Tibial nerve (tissue), 4 donors: ENCODE measurements around the gene BRAT1. TPM values are rescaled to one million over a fixed set of nuclear protein-coding genes. Genes with fewer than 3 reads are reported as not detected.
"Not testable (repeated sequence)": the region's sequence is repeated elsewhere in the genome, so short reads cannot be mapped to it uniquely, and the experiment has no call there.

Source experiments
- DNase-seq, 2 donors: peaks; one replicate each; pipeline ENCODE4 v3.0.0-alpha.2; 2019; ENCODE audit warnings: low spot score in 2 of 2
- H3K27ac ChIP-seq, 4 donors: fragments of 200-600 bp; sonication (generic) in 3 of 4; one replicate each; pipeline ENCODE4 v1.5.1; 2017 to 2019; ENCODE audit warnings: mild to moderate bottlenecking in 1 of 4
- H3K27me3 ChIP-seq, 2 donors: fragments of 200-600 bp; sonication (generic) in 1 of 2; one replicate each; pipeline versions ENCODE4 v1.5.1 to v1.6.0; 2017 to 2019
- H3K36me3 ChIP-seq, 3 donors: fragments of 200-600 bp; sonication (generic); one replicate each; pipeline ENCODE4 v1.5.1; 2018 to 2019
- H3K4me1 ChIP-seq, 4 donors: fragments of 200-600 bp; sonication (generic) in 3 of 4; one replicate each; pipeline ENCODE4 v1.5.1; 2017 to 2019
- H3K4me3 ChIP-seq, 4 donors: fragments of 200-600 bp; sonication (generic) in 3 of 4; one replicate each; pipeline ENCODE4 v1.5.1; 2017 to 2019; ENCODE audit warnings: mild to moderate bottlenecking in 1 of 4, moderate library complexity in 1 of 4
- H3K9me3 ChIP-seq, 4 donors: fragments of 200-600 bp; sonication (generic) in 3 of 4; one replicate each; pipeline ENCODE4 v1.5.1; 2017 to 2019
- CTCF ChIP-seq, 5 experiments: fragments of 200-600 bp in 3 of 5; fragments of 450-650 bp in 2 of 5; sonication (generic) in 3 of 5; IDR thresholded peaks; one replicate each; pipeline ENCODE4 v1.5.1; 2016 to 2019; ENCODE audit warnings: antibody characterized with exemption in 5 of 5, mild to moderate bottlenecking in 3 of 5, moderate library complexity in 2 of 5
- EP300 ChIP-seq, 2 donors: sonication (generic); formaldehyde crosslinking; IDR thresholded peaks; one replicate each; pipeline ENCODE4 v1.6.1; 2017; ENCODE audit warnings: antibody characterized with exemption in 2 of 2, mild to moderate bottlenecking in 1 of 2
- POLR2A ChIP-seq, 2 donors: fragments of 450-650 bp; IDR thresholded peaks; one replicate each; pipeline ENCODE4 v1.6.1; 2017; ENCODE audit warnings: antibody characterized with exemption in 2 of 2, mild to moderate bottlenecking in 2 of 2, moderate library complexity in 2 of 2
- WGBS, 2 donors: methylation state at CpG; one replicate each; pipeline ENCODE4 v1.1.5; 2018; 5-methylcytosine and 5-hydroxymethylcytosine counted together
- total RNA-seq, 4 donors: library from RNA; depleted of rRNA; stranded (reverse); fragments of >200 nt; gene quantifications; one replicate each; pipeline ENCODE4 v1.1.0, GENCODE V29; 2016

Gene BRAT1
- total RNA-seq, 4 donors from 2014 or later, result 38.0 to 72.9 (median 52.0) TPM

- no peaks in the 10 kb centered on the region for H3K27me3 ChIP-seq
- peaks cover 2 to 73% (median 19%) of the 10 kb centered on the region in 3 donors for H3K36me3 ChIP-seq
- no peaks in the 10 kb centered on the region for H3K9me3 ChIP-seq
- no peak for TF ChIP-seq CTCF (IDR thresholded peaks at IDR 0.05)
- H3K27ac ChIP-seq, result no peak overlapping the region
- no peak overlapping the region for H3K4me3 ChIP-seq
- 89% methylated on average over 9 to 29 of the region's 32 CpGs for WGBS, 2 donors
- DNase-seq, result no peak
- no peaks in the 10 kb centered on the region for H3K4me1 ChIP-seq
Observed at GRCh38 chr7:2539031-2539911, 16.1 kb downstream of the BRAT1 start.

GRCh38 chr7:2537981-2538851 lies 17.1 kb downstream of the BRAT1 start:
- Histone ChIP-seq H3K36me3 (peaks cover 2 to 62% (median 13%) of the 10 kb centered on the region in 3 donors), H3K9me3 (no peaks in the 10 kb centered on the region), H3K4me3 (no peak overlapping the region), H3K27me3 (no peaks in the 10 kb centered on the region), H3K27ac (no peak overlapping the region), H3K4me1 (no peaks in the 10 kb centered on the region)
- DNase-seq, result no peak
- WGBS, 2 donors, result 83 to 87% methylated on average over 21 to 42 of the region's 47 CpGs
- TF ChIP-seq EP300 (IDR thresholded peaks at IDR 0.05) (no peak), CTCF (IDR thresholded peaks at IDR 0.05) (no peak), POLR2A (IDR thresholded peaks at IDR 0.05) (no peak)

DNA sequence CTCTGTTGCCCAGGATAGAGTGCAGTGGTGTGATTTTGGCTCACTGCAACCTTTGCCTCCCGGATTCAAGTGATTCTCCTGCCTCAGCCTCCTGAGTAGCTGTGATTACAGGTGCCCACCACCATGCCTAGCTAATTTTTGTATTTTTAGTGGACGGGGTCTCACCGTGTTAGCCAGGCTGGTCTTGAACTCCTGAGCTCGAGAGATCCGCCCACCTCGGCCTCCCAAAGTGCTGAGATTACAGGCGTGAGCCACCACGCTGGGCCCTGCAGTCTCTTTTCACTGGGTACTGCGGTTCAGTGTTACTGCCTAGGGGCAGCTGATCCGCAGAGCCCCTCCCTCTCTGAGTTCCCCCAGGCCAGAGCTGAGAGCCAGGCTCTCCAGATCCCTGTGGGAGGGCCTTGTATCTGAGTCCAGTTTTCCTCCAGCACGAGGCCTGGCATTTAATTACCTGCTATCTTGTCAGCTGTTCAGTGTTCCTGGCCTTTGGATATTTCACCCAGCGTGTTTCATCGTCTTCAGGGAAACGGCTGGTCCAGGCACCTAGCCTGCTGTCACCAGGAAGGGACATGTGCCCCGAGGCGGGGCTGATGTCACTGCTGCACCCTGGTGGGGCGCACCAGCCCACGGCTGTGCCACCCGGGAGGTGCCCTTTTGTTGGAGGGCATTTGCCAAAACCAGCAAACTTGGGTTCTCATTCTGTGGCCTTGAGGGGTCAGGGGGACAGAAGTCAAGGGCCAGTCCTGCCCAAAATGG lies 19.3 kb downstream of the BRAT1 start:
- H3K27me3 ChIP-seq, H3K9me3 ChIP-seq, DNase-seq, H3K27ac ChIP-seq, H3K4me1 ChIP-seq, H3K4me3 ChIP-seq: not testable (repeated sequence)
- WGBS, 2 donors, result 84 to 86% methylated on average over 16 to 17 of the region's 19 CpGs
- H3K36me3 ChIP-seq, result peaks cover 0 to 41% (median 3%) of the 10 kb centered on the region in 3 donors

DNA sequence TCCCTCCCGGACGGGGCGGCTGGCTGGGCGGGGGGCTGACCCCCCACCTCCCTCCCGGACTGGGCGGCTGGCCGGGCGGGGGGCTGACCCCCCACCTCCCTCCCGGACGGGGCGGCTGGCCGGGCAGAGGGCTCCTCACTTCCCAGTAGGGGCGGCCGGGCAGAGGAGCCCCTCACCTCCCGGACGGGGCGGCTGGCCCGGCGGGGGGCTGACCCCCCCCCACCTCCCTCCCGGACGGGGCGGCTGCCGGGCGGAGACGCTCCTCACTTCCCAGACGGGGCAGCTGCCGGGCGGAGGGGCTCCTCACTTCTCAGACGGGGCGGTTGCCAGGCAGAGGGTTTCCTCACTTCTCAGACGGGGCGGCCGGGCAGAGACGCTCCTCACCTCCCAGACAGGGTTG lies 21.1 kb downstream of the BRAT1 start:
- H3K4me3 ChIP-seq, H3K27ac ChIP-seq, H3K27me3 ChIP-seq, H3K9me3 ChIP-seq, DNase-seq: not testable (repeated sequence)
- Histone ChIP-seq H3K4me1 (peaks cover 0 to 27% (median 20%) of the 10 kb centered on the region in 4 donors), H3K36me3 (peaks cover 0 to 22% (median 0%) of the 10 kb centered on the region in 3 donors)
- WGBS, 2 donors, result 87% methylated on average over 15 of the region's 34 CpGs; no CpG with 5 or more reads in 1 of the 2 donors

DNA sequence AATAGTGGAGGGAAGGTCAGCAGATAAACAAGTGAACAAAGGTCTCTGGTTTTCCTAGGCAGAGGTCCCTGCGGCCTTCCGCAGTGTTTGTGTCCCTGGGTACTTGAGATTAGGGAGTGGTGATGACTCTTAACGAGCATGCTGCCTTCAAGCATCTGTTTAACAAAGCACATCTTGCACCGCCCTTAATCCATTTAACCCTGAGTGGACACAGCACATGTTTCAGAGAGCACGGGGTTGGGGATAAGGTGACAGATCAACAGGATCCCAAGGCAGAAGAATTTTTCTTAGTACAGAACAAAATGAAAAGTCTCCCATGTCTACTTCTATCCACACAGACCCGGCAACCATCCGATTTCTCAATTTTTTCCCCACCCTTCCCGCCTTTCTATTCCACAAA lies 21.8 kb downstream of the BRAT1 start:
- not testable (repeated sequence) for DNase-seq, H3K9me3 ChIP-seq, H3K27ac ChIP-seq, H3K4me3 ChIP-seq, H3K27me3 ChIP-seq
- Histone ChIP-seq H3K4me1 (peaks cover 0 to 34% (median 24%) of the 10 kb centered on the region in 4 donors), H3K36me3 (peaks cover 0 to 16% (median 0%) of the 10 kb centered on the region in 3 donors)
- WGBS, 2 donors, result 24 to 44% methylated on average over 5 to 8 of the region's 8 CpGs

GRCh38 chr7:2532816-2533215 lies 22.5 kb downstream of the BRAT1 start:
- not testable (repeated sequence) for H3K4me3 ChIP-seq, DNase-seq, H3K27me3 ChIP-seq, H3K36me3 ChIP-seq, H3K9me3 ChIP-seq, H3K27ac ChIP-seq
- WGBS, 2 donors, result 95 to 98% methylated on average over 4 to 5 of the region's 8 CpGs
- peaks cover 0 to 41% (median 31%) of the 10 kb centered on the region in 4 donors for H3K4me1 ChIP-seq

DNA sequence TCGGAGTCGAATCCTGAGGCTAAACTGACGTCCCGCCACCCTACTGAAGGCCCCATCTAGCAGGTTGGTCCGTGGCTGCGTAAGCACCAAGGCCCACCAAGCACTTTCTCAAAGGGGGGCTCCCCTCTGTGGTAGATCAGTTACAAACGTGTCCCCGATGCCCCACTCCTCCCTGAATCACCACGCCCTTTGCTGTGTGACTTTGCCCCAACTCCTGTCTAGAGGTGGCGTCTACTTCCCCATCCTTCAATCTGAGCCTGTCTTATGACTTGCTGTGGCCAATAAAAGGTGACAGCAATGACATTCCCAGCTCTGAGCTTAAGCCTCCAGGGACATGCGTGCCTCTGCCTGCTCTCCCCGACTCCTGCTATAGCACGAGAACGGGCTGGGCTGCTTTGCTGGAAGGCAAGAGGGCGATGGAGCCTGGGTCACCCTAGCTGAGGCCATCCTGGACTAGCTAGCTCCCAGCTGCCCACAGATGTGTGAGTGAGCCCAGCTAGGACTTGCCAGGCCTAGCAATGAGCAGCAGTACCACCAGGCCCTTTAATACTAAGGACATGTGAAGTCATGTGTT lies 23.0 kb downstream of the BRAT1 start:
- not testable (repeated sequence) for H3K9me3 ChIP-seq, H3K27ac ChIP-seq, H3K4me3 ChIP-seq, H3K36me3 ChIP-seq, H3K27me3 ChIP-seq, DNase-seq
- H3K4me1 ChIP-seq, result peaks cover 0 to 47% (median 35%) of the 10 kb centered on the region in 4 donors
- 88 to 89% methylated on average over 10 to 15 of the region's 15 CpGs for WGBS, 2 donors

DNA sequence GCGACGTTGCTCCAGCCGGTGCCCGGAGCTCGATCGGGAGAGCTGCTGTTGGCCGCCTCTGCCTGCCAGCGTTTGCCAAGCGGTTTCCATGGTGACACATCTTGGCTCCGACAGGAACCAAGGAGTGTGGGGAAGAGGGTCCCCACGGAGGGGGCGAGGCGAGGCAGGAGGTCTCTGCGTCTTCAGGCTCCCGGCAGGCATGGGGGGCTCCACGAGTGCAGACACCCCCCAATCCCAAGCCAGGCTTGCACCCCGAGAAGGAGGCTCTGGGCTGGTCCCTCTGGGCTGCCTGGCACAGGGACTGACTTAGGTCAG lies 23.6 kb downstream of the BRAT1 start:
- DNase-seq, H3K9me3 ChIP-seq, H3K36me3 ChIP-seq, H3K27ac ChIP-seq, H3K27me3 ChIP-seq, H3K4me3 ChIP-seq: not testable (repeated sequence)
- 33 to 35% methylated on average over 10 to 11 of the region's 17 CpGs for WGBS, 2 donors
- H3K4me1 ChIP-seq, result peaks cover 0 to 52% (median 38%) of the 10 kb centered on the region in 4 donors

- Histone ChIP-seq H3K4me1 (peaks cover 0 to 58% (median 40%) of the 10 kb centered on the region in 4 donors), H3K27ac (peak overlapping the region in 3 of 4 donors; percentile 78 to 82 (median 80))
- not testable (repeated sequence) for H3K27me3 ChIP-seq, H3K4me3 ChIP-seq, H3K36me3 ChIP-seq, H3K9me3 ChIP-seq, DNase-seq
- WGBS, 2 donors, result 30 to 37% methylated on average over 16 to 25 of the region's 43 CpGs
Observed at GRCh38 chr7:2530994-2531795, 24.1 kb downstream of the BRAT1 start.
